ENCODE results near the gene LAMB2.

DNA sequence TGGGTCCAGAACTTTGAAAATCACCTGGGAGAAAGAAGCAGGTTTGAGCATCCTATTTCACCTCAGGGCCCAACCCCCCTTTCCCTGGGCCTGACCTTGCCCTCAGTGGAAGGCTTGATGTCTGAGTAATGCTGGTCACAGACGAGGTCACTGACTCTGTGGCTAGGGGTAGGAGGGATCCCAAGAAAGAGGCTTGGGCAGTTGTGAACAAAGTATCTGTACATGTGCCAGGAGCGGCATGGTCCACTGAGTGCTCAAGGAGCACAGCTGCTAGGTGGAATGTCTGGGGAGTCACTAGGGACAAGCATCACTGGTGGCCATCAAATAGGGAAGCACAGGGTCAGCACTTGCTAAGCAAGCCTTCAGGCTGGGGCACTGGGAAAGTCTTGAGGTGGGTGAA, 25.9 kb upstream of the LAMB2 start:
- TF ChIP-seq JUND (IDR thresholded peaks at IDR 0.05; ENCODE audit: low read length) (no peak), POLR2A (IDR thresholded peaks at IDR 0.05; ENCODE audit: control extremely low read depth in 1 of 2, low read depth in 2 of 2, low read length in 2 of 2) (no peak), SIN3A (conservative IDR thresholded peaks at IDR 0.05 in 1 of 2, IDR thresholded peaks at IDR 0.05 in 1 of 2; ENCODE audit: low read depth in 1 of 2, low read length in 2 of 2) (no peak), EP300 (IDR thresholded peaks at IDR 0.05; ENCODE audit: borderline replicate concordance in 1 of 2, low read depth in 2 of 2, low read length in 2 of 2) (no peak), BRCA1 (IDR thresholded peaks at IDR 0.05; ENCODE audit: low read depth, low read length) (no peak), SP1 (IDR thresholded peaks at IDR 0.05; ENCODE audit: low read depth, low read length) (no peak), EZH2 (IDR thresholded peaks at IDR 0.05; ENCODE audit: low read depth, low read length, severe bottlenecking) (no peak), JUN (IDR thresholded peaks at IDR 0.05; ENCODE audit: low read depth, low read length) (no peak), KDM1A (IDR thresholded peaks at IDR 0.05; ENCODE audit: borderline replicate concordance, low read length) (no peak), RFX5 (IDR thresholded peaks at IDR 0.05; ENCODE audit: borderline replicate concordance, low read depth, low read length) (no peak), KDM4A (IDR thresholded peaks at IDR 0.05; ENCODE audit: low read depth, low read length, severe bottlenecking) (no peak), CBX5 (IDR thresholded peaks at IDR 0.05; ENCODE audit: low read depth, low read length) (no peak), RXRA (IDR thresholded peaks at IDR 0.05; ENCODE audit: insufficient read depth, low read depth, low read length) (no peak)
- TF ChIP-seq, protein P1, sequence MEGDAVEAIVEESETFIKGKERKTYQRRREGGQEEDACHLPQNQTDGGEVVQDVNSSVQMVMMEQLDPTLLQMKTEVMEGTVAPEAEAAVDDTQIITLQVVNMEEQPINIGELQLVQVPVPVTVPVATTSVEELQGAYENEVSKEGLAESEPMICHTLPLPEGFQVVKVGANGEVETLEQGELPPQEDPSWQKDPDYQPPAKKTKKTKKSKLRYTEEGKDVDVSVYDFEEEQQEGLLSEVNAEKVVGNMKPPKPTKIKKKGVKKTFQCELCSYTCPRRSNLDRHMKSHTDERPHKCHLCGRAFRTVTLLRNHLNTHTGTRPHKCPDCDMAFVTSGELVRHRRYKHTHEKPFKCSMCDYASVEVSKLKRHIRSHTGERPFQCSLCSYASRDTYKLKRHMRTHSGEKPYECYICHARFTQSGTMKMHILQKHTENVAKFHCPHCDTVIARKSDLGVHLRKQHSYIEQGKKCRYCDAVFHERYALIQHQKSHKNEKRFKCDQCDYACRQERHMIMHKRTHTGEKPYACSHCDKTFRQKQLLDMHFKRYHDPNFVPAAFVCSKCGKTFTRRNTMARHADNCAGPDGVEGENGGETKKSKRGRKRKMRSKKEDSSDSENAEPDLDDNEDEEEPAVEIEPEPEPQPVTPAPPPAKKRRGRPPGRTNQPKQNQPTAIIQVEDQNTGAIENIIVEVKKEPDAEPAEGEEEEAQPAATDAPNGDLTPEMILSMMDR (IDR thresholded peaks at IDR 0.05; ENCODE audit: control extremely low read depth in 1 of 3, insufficient read depth in 1 of 3, low read depth in 1 of 3, low read length in 3 of 3), result no peak
